ENCODE measurements around the gene EFNA4. TPM values are rescaled to one million over a fixed set of nuclear protein-coding genes. Genes with fewer than 3 reads are reported as not detected.

EFNA4 gene
- total RNA-seq, 1 experiment from 2014 or later, result 9.8 TPM

DNA sequence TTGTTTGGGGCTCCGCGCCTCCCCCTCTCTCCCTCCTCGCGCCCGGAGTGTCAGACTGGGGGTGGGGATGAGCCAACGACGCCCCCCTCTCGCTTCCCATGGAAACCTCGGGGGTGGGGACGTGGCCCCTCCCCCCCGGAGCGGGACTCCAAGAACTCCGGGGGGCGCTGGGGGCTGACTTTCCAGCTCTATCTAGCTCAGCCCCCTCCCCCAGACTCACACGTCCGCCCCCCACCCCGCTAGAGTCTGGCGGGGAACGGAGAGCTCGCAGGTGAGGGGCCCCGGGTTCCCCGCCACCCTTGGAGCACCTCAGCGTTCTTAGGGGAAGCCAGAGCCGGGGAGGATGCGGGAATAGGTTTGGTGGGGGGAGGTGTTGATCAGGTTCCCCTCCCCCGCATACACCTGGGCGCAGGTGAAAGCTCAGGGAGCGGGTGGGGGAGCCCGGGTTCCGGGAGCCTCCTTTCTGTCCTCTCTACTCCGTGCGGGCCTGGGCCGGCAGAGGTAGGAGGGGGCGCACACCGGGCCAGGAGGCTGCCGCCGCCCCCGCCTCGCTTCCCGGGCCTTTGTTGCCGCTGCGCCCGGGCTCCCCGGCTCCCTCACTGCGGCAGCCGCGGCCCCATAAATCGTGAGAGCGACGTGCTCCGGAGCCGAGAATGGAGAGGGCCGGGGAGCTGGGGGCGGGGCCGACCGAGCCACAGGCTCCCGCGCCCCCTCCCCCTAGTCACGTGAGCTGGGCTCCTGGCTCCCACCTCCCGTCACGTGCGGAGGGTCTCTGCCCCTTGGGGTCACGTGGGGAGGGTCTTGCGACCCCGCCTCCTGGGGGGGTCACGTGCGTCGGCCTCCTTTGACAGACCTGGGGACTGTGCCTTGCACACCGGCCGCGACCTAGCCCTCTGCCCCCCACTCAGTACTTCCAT is 17.0 kb downstream of the EFNA4 start:
- ATAC-seq, result no peak
- Histone ChIP-seq H3K27ac (ENCODE audit: low read depth, low read length) (peak overlapping the region; percentile 53; the same call in 1 of the 2 replicates), H2AFZ (ENCODE audit: low read depth, low read length, poor library complexity, severe bottlenecking) (no peak overlapping the region), H3K36me3 (ENCODE audit: control insufficient read depth in 1 of 2, insufficient read depth in 2 of 2, low read length in 2 of 2) (no peaks in the 10 kb centered on the region), H3K9ac (ENCODE audit: low read length) (peak overlapping the region; percentile 81), H3K4me1 (ENCODE audit: control insufficient read depth in 1 of 2, insufficient read depth in 2 of 2, low read length in 2 of 2) (peaks cover 32 to 67% of the 10 kb centered on the region in 2 experiments), H3K27me3 (ENCODE audit: insufficient read depth, low read length) (no peaks in the 10 kb centered on the region), H3K9me3 (ENCODE audit: control insufficient read depth in 1 of 2, insufficient read depth in 1 of 2, low read depth in 1 of 2, low read length in 2 of 2) (no peaks in the 10 kb centered on the region), H3K4me2 (ENCODE audit: low read length) (peak overlapping the region; percentile 99), H3K9me2 (ENCODE audit: insufficient read depth) (no peaks in the 10 kb centered on the region), H3K79me2 (ENCODE audit: insufficient read depth, low read length) (no peaks in the 10 kb centered on the region; the same call in 1 of the 2 replicates), H3K4me3 (replicated peaks in 1 of 2; ENCODE audit: low read depth in 1 of 2, low read length in 2 of 2) (peak overlapping the region; percentile 73 to 90), H4K20me1 (ENCODE audit: insufficient read depth) (no peaks in the 10 kb centered on the region)
- TF ChIP-seq SIN3A (IDR thresholded peaks at IDR 0.05; ENCODE audit: low read depth), result no peak
- peak; percentile 69 for TF ChIP-seq TCF7L2 (IDR thresholded peaks at IDR 0.05; ENCODE audit: borderline replicate concordance, extremely low read depth, insufficient read depth, insufficient read length)
- TF ChIP-seq, protein P1, sequence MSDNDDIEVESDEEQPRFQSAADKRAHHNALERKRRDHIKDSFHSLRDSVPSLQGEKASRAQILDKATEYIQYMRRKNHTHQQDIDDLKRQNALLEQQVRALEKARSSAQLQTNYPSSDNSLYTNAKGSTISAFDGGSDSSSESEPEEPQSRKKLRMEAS (IDR thresholded peaks at IDR 0.05), result no peak
- TF ChIP-seq RAD21 (IDR thresholded peaks at IDR 0.05; ENCODE audit: low read depth), result no peak
- 0 out of 2 replicates have a peak, but pooled peaks have one; percentile 14 for TF ChIP-seq ZFX (IDR thresholded peaks at IDR 0.05)
- ChIA-PET RAD21 (ENCODE audit: low non-redundant PET in 1 of 2, low total read pairs in 2 of 2, uncharacterized antibody in 2 of 2, unreplicated experiment in 2 of 2) (no interaction called here), CTCF (interaction anchor here (0.9 to 1.3 kb wide), 7 partner anchors 11 to 521 kb away, joined by 3 to 4 read pairs (median 3); partner anchors contain the start of genes EFNA4 and KRTCAP2), POLR2A (interaction anchor here (1.3 kb wide), 1 partner anchor 17 kb away, joined by 5 read pairs; the partner anchor contains the start of gene EFNA4)
- intact Hi-C loops (cut with micrococcal nuclease), result loop anchor here (5.0 kb wide), 1 partner anchor 523 kb away; the partner anchor contains the start of gene UBE2Q1
- no peak for DNase-seq (ENCODE audit: low read depth, low spot score)
- no TSS peak for BruUV-seq (replicated peaks)
